GM12892 (cell line): Measurements from ENCODE around the gene DEF6.

Experiments
- POLR2A ChIP-seq: IDR thresholded peaks from 2 replicates; pipeline ENCODE4 v1.6.1; 2011; ENCODE audit warnings: low read depth, low read length, control low read depth
- TAF1 ChIP-seq: IDR thresholded peaks from 2 replicates; pipeline ENCODE4 v1.6.1; 2011; ENCODE audit warnings: low read depth, mild to moderate bottlenecking, control low read depth, low read length, borderline replicate concordance

DNA sequence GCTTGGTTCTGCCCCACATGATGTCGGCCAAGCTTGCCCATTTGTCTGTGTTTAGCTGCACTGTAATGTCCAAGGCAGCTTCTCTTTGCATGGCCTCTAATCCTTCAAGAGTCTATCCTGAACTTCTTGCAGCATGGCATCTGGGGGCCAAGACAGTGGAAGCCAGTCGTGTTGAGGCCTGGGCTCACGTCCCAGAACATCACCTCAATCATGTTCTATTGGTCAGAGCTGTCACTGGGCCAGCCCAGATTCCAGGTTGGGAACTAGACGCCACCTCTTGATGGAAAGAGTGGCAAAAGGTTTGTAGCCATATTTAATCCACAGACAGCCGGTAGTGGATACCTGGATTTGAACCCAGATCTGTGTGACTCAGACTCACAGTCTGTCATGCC is 70.0 kb downstream of the DEF6 start:
- TF ChIP-seq POLR2A (no peak), TAF1 (no peak)
